Superior temporal gyrus (tissue), 1 donor: ENCODE data around the gene DNASE1L3.
"Not testable (repeated sequence)": the region's sequence is repeated elsewhere in the genome, so short reads cannot be mapped to it uniquely, and the experiment has no call there.

Experiments
- DNase-seq: peaks from one replicate; pipeline ENCODE4 v3.0.0-alpha.2; 2016; ENCODE audit errors: extremely low spot score

DNASE1L3 gene, protein sequence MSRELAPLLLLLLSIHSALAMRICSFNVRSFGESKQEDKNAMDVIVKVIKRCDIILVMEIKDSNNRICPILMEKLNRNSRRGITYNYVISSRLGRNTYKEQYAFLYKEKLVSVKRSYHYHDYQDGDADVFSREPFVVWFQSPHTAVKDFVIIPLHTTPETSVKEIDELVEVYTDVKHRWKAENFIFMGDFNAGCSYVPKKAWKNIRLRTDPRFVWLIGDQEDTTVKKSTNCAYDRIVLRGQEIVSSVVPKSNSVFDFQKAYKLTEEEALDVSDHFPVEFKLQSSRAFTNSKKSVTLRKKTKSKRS

GRCh38 chr3:58210761-58211460 lies at the start of gene DNASE1L3:
TSS of gene DNASE1L3 (minus strand) at chr3:58210972. CDS start at chr3:58210906, 66 bp downstream.
- DNase-seq, result no peak

DNA sequence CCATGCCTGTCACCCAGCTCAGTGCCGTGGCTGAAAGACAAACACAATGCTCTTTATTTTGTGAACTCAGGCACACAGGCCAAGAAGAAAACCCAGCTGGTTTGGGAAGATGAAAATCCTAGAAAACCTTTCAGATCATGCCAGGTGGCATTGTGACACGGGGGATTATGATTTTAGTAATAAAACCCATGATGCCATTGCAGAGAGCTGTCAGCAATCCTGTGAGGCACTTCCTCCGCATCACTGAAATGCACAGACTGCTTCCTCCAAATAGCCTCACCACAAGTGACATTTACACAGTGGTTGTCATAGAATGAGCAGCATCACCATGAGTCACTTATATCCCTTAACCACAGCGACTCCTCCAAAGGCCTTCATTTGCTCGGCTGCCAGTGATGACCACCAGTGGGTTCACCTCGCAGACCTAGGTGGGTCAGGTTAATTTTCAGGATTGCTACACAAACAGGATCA lies 49.5 kb upstream of the DNASE1L3 start:
- DNase-seq, result peak; percentile 69

DNA sequence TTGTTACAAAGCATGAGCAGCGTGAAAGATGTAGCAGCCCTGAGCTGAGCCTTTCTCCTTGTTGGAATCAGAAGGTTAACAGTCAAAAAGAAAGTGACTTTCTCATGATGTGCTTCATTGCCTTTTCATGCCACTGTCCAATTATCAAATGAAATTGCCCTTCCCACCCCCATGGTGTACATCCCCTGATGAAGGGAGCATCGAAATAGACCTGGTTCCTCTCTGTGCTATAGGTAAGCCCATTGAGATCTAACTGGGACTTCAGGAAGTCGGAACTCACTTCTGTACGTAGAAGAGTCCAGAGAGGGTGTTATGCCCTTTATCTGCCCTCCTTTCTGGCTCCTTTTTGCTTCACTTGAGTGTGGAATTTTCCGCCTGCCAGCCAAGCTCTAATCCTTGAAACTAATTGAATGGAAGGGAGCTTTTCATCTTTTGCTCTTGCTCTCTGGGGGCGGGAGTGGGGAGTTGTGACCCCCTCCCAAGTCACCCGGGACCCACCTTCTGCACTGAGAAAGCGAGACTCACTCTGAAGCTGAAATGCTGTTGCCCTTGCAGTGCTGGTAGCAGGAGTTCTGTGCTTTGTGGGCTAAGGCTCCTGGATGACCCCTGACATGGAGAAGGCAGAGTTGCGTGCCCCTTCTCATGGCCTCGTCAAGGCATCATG lies 47.8 kb upstream of the DNASE1L3 start:
- DNase-seq, result no peak

DNA sequence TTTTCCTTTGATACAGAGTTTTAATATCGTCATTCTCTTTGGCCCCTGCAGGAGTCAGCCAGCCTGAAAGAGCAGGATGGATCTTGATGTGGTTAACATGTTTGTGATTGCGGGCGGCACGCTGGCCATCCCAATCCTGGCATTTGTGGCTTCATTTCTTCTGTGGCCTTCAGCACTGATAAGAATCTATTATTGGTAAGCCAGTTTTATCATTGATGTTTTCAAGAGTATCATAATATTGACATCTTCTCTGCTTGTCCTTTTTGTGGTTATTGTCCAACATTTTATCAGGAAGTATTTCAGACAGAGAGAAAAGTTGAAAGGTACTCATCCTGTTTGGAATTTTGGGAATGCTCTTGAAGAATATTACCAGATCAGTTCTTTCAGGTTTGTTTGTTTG lies 45.7 kb upstream of the DNASE1L3 start:
- DNase-seq, result no peak

GRCh38 chr3:58256061-58256460 lies 45.3 kb upstream of the DNASE1L3 start:
- DNase-seq, result no peak

- DNase-seq, result no peak
Observed at GRCh38 chr3:58254144-58254543, 43.4 kb upstream of the DNASE1L3 start.

DNA sequence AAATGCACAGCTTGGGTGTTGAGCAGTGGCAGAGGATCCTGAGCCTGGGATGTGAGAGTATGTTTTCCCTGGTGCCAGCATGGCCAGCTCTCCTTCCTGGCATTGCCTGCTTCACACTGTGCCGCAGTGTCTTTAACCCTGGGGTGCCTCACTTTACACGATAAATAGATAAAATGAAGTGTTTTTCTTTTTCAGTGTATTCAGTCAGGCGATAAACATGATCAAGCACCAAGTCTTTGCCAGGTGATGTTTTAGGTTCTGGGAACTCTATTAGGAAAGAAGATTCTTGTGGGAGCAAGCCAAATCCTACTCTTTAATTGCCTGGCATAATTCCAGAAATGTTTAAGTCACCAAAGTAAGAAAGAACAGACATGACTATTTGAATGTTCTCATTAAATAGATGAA lies 40.9 kb upstream of the DNASE1L3 start:
- no peak for DNase-seq

DNA sequence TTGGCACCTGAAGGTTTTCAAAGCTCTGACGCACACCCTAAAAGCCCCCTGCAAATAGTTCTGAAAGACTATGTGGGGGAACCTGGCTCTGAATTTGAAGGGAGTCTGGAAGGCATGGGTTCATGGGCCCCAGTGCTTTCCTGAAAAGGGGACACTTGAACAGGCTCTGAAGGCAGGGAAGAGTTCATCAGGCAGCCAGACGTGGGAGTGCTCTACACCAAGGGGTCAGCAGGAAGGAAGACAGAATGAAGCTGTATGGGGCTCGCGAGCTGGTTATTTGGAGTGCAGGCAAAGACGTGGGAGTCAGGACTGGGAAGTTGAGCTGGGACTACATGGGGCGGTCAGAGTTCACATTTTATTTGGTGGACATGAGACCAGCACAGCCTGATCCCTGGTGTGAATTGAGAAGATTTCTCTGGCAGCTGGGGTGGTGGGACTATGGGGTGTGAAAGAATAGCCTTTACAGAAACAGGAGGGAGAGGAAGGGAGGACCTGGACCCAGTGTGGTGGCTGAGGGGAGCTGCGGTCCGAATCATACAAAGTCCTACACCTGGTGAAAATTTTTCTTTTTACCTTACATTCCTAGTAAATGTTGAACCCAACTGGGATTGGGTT lies 39.4 kb upstream of the DNASE1L3 start:
- no peak for DNase-seq

DNA sequence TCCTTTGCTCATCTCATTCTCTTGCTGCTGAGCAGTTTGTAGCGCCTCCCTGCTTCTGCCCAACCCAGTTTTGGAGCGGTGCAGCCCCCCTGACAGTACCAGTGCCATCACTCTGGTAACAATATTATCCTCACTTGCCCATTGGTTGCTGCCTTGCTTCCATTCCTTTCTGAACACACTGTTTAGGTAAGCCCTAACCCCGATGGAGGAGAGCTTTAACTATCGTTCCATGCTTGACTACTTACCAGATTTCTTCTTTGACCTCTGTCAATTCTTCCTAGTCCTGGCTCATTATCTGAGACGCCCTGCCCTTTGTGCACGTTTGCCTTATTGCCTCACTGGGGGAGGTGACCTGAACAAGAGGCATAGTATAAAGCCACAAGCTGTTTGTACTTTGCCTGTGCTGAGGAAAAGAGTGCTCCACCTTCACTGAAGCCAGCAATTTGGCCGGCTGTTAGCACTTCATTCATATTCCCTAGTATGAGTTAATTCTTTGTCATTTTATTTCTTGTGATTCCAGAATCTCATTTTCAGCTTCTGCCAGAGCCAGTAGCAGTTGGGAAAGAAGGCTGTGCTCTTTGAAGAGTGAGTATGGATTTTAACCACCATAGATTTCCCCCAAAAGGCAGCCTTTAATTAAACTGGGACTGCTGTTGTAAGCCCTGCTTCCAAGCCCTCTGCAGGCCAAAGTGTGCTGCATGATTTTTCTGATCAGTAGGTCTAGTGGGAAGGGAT lies 38.8 kb upstream of the DNASE1L3 start:
- no peak for DNase-seq

- no peak for DNase-seq
Observed at GRCh38 chr3:58246148-58247047, 35.6 kb upstream of the DNASE1L3 start.

DNA sequence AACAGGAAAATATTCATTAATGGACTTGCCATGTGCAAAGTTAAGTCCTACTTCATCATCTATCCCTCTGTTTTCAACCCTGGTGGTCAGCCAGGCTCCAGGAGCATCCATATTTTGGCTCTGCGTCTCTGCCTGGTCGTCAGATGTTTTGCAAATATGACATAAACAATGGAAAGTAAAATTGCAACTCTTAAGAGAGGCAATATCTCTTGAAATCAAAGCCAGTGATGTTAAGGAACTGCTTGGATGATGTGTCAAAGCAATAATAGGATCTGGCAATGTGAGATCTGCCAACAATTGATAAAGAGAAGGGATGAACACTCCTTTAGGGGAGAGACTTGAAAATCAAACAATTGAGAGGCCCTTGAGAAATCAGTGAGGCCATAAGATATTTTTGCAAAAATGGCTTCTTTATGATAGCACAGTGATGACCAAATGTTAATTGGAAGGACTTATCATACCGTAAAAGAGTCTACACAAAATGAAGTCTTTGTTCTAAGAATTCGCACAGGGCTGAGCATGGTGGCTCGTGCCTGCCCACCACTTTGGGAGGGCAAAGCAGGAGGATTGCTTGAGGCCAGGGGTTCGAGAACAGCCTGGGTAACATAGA lies 33.3 kb upstream of the DNASE1L3 start:
- DNase-seq, result no peak

DNA sequence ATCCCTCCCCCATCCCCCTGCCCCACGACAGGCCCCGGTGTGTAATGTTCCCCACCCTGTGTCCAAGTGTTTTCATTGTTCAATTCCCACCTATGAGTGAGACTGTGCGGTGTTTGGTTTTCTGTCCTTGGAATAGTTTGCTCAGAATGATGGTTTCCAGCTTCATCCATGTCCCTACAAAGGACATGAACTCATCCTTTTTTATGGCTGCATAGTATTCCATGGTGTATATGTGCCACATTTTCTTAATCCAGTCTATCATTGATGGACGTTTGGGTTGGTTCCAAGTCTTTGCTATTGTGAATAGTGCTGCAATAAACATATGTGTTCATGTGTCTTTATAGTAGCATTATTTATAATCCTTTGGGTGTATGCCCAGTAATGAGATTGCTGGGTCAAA lies 32.1 kb upstream of the DNASE1L3 start:
- DNase-seq, result not testable (repeated sequence)

- no peak for DNase-seq
Observed at GRCh38 chr3:58242340-58242739, 31.6 kb upstream of the DNASE1L3 start.

GRCh38 chr3:58241306-58242044 lies 30.7 kb upstream of the DNASE1L3 start:
- DNase-seq, result no peak

DNA sequence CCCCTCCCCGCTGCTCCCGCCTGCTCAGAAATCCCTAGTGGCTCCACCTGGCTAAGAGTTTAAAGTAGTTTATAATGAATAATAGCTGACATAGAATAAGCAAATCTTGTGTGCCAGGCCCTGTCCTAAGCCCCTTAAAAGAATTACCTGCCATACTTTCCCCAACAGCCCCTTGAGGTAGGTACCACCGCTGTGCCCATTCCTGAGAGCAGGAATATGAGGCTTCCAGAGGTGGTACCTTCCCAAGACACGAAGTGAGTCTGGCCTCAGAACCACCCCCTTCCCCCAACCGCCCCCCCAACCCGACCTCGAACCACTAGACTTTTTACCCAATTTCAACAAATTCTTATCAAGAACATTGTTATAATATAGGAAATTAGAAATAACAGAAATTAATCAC lies 28.1 kb upstream of the DNASE1L3 start:
- DNase-seq, result no peak

DNA sequence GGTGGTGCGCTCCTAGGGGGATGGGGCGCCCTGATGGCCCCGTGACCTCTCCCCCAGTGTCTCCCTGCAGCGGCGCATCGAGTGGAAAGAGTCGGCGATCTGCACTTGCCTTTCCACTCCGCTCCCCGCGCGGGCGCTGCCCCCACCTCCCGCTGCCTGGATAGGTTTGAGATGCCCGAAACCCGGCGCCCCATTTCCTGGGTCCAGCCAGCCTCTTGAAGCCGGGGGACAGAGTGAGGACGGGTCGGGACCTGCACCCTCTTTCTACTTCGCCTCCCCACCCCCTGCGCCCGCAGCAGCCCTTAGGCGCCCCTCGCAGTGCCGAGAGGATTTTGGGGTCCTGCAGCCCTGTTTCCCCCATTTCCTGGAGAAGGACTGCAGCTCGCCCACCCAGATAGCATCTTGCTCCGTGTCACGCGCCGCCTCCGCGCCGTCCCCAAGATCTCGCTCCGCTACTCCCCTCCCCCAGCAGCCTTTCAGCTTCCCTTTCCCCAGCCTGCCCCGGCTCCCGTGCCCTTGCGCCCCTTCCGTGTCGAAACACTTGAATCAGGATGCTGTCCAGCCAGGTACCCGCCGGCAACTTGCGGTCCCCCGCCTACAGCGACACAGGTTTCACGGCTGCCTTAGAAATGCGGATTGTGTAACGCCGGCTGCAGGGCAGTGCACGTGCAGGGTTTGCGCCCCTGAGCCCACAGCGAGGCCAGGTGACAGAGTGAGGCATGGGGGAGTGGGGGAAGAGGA lies 27.3 kb upstream of the DNASE1L3 start:
- peak; percentile 67 for DNase-seq

- peak; percentile 82 for DNase-seq
Observed at GRCh38 chr3:58237238-58237940, 26.6 kb upstream of the DNASE1L3 start, which contains the start of gene ABHD6. TSS of gene ABHD6 (plus strand) at chr3:58237792. CDS start at chr3:58256587, 18,795 bp downstream.
